ENCODE results near the gene ADGRB3.

GRCh38 chr6:69285054-69285453, 650.0 kb downstream of the ADGRB3 start:
- no peak for TF ChIP-seq EZH2phosphoT487 (IDR thresholded peaks at IDR 0.05)
- TF ChIP-seq, protein P1, sequence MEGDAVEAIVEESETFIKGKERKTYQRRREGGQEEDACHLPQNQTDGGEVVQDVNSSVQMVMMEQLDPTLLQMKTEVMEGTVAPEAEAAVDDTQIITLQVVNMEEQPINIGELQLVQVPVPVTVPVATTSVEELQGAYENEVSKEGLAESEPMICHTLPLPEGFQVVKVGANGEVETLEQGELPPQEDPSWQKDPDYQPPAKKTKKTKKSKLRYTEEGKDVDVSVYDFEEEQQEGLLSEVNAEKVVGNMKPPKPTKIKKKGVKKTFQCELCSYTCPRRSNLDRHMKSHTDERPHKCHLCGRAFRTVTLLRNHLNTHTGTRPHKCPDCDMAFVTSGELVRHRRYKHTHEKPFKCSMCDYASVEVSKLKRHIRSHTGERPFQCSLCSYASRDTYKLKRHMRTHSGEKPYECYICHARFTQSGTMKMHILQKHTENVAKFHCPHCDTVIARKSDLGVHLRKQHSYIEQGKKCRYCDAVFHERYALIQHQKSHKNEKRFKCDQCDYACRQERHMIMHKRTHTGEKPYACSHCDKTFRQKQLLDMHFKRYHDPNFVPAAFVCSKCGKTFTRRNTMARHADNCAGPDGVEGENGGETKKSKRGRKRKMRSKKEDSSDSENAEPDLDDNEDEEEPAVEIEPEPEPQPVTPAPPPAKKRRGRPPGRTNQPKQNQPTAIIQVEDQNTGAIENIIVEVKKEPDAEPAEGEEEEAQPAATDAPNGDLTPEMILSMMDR (IDR thresholded peaks at IDR 0.05) = no peak

Data from neural progenitor cell (in vitro differentiated cells).